ENCODE measurements around the gene CASKIN2.
A peak's percentile ranks its signal among the peaks of the same experiment; 100 is the strongest.

Gene CASKIN2, protein sequence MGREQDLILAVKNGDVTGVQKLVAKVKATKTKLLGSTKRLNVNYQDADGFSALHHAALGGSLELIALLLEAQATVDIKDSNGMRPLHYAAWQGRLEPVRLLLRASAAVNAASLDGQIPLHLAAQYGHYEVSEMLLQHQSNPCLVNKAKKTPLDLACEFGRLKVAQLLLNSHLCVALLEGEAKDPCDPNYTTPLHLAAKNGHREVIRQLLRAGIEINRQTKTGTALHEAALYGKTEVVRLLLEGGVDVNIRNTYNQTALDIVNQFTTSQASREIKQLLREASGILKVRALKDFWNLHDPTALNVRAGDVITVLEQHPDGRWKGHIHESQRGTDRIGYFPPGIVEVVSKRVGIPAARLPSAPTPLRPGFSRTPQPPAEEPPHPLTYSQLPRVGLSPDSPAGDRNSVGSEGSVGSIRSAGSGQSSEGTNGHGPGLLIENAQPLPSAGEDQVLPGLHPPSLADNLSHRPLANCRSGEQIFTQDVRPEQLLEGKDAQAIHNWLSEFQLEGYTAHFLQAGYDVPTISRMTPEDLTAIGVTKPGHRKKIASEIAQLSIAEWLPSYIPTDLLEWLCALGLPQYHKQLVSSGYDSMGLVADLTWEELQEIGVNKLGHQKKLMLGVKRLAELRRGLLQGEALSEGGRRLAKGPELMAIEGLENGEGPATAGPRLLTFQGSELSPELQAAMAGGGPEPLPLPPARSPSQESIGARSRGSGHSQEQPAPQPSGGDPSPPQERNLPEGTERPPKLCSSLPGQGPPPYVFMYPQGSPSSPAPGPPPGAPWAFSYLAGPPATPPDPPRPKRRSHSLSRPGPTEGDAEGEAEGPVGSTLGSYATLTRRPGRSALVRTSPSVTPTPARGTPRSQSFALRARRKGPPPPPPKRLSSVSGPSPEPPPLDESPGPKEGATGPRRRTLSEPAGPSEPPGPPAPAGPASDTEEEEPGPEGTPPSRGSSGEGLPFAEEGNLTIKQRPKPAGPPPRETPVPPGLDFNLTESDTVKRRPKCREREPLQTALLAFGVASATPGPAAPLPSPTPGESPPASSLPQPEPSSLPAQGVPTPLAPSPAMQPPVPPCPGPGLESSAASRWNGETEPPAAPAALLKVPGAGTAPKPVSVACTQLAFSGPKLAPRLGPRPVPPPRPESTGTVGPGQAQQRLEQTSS (N-terminal part only)

GRCh38 chr17:75515496-75516254, at the start of gene CASKIN2:
Gene CASKIN2, minus strand, starts transcription at chr17:75515537. Its CDS starts 1,733 bp downstream, at chr17:75513804.
- no peak for FAIRE-seq
- peak; percentile 92 for DNase-seq (ENCODE audit: insufficient read length, low spot score)

- no peak for FAIRE-seq
- DNase-seq (ENCODE audit: insufficient read length, low spot score) = no peak
Observed at GRCh38 chr17:75565066-75565465, 49.7 kb upstream of the CASKIN2 start.

DNA sequence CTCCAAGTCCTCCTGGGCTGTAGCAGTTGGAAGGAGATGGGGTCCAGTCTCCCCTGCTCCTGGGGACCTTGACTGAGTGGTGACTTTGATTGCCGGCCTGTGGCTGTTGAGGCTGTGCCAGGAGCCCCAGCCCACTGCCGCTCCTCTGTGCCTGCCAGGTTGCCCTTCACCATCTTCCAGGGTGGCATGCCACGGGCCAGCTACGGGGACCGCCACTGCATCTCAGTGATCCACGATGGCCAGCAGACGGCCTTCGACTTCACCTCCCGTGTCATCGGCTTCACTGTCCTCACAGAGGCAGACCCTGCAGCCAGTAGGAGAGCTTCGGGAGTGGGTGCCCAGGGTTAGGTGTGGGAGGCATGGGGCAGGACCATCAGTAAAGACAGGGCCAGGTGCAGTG, 48.9 kb upstream of the CASKIN2 start:
- FAIRE-seq (no peak), DNase-seq (ENCODE audit: insufficient read length, low spot score) (no peak)

DNA sequence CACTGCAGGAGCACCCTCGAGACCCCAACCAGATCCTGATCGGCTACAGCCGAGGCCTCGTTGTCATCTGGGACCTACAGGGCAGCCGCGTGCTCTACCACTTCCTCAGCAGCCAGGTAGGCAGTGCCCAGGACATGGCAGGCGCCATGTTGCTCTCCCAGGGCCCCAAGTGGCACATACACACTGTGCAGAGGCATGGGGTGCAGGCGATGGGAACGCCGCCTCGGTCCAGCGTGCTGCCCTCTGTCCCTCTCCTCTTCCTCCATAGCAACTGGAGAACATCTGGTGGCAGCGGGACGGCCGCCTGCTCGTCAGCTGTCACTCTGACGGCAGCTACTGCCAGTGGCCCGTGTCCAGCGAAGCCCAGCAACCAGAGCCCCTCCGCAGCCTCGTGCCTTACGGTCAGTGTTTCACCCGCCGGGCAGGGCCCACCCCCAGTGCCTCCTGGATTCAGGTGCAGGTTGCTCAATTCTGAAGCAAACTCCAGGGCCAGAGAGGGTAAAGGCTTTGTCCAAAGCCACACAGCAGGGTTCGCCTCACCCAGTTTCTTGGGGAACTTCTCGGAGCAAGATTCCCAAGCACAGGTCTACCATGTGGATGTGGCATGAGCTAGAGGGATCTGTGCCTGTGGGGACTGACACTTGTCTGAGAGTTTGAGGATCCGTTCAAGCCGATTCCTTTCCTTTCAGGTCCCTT, 47.9 kb upstream of the CASKIN2 start:
- DNase-seq (ENCODE audit: insufficient read length, low spot score) (no peak), FAIRE-seq (no peak)

GRCh38 chr17:75561927-75562603, 46.7 kb upstream of the CASKIN2 start:
- DNase-seq (ENCODE audit: insufficient read length, low spot score) (no peak), FAIRE-seq (no peak)

DNA sequence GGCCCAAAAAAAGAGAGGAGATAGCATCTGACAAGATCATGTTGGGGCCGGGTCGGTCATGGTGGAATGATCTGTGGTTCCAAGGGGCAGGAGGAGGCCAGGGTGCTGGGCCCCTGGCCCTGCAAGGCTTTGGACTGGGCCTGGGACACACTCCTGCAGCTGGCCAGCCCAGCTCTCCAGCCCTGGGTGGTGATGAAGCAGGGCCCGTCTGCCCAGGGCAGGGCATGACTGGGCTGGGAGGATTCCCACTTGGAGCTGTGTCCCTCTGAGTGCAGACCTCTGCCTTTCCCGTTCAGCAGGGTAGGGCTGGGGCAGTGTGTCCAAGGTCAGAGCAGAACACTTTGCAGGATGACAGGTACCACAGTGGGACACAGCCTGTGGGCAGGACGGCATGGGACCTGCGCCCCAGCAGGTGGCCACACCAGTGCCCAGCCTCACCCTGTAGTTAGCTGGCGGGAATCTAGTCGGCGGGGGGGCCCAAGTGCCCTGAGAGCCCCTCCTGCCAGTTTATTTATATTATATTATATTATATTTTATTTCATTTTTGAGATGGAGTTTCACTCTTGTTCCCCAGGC, 44.7 kb upstream of the CASKIN2 start:
- no peak for FAIRE-seq
- DNase-seq (ENCODE audit: insufficient read length, low spot score) = no peak

- no peak for FAIRE-seq
Observed at GRCh38 chr17:75558666-75559530, 43.6 kb upstream of the CASKIN2 start.

DNA sequence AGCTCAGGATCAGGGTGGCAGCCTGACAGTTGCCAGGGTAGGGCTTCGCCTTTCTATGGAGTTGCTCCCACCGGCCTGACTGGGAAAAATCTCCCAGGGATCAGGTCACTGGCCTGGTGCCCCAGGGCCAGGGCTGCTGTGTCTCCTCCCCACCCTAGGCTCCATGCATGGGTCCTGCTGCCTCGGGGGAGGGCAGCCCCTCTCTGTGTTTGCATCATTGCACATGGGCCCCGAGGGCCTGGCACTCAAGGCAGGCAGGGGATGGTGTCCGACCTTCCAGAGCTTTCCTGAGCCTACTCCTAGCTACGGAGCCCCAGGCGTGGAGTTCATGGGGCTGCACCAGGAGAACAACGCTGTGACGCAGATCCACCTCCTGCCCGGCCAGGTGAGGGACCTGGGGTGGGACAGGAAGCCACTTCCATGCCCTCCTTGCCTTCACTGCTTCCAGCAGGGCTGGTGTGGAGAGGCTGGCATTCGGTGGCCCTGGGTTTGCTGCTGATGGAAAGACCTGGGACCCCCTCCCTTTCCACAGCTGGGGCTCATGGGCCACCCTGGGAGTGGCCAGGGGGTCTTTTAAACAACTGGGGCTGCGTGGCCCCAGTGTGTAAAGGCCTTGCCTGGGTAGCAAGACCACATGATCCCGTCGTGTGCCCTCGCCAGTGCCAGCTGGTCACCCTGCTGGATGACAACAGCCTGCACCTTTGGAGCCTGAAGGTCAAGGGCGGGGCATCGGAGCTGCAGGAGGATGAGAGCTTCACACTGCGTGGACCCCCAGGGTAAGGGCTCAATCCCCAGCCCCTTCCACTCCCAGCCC, 42.7 kb upstream of the CASKIN2 start:
- no peak for FAIRE-seq
- no peak for DNase-seq (ENCODE audit: insufficient read length, low spot score)

More at GRCh38 chr17:75558666-75559530, 43.6 kb upstream of the CASKIN2 start:
- DNase-seq (ENCODE audit: insufficient read length, low spot score) = no peak

DNA sequence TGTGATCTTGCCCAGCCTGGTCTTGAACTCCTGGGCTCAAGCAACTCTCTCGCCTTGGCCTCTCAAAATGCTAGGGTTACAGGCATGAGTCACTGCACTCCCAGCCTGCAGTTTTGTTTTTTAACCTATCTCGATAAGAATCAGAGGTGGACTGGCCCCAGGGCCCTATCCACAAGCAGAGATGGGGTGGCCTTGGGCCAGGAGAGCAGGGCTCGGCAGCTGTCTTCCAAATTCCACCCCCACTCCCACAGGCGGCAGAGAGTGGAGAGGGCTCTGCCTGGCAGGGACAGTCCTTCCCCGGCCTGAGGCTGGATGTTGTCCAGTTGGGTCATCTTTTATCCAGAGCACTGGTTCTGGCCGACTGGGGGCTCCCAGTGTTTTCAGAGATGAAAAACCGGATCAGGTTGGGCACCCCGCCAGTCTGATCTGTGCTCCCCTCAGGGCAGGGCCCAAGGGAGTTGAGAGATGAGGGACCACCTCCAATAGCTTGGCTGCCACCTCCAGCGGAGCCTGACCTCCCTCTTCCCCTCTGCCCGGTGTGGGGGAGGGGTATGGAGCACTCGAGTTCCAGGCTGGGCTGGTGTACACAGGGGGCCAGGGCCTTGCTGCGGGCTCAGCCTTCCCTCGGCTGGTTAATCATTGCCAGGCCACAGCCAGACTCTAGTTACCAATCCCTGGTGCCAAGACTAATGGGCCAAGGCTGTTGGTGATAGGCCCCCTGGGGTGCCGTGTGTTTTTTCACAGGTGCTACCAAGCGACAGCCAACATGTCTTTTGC, 41.9 kb upstream of the CASKIN2 start:
- FAIRE-seq (no peak), DNase-seq (ENCODE audit: insufficient read length, low spot score) (no peak)

DNA sequence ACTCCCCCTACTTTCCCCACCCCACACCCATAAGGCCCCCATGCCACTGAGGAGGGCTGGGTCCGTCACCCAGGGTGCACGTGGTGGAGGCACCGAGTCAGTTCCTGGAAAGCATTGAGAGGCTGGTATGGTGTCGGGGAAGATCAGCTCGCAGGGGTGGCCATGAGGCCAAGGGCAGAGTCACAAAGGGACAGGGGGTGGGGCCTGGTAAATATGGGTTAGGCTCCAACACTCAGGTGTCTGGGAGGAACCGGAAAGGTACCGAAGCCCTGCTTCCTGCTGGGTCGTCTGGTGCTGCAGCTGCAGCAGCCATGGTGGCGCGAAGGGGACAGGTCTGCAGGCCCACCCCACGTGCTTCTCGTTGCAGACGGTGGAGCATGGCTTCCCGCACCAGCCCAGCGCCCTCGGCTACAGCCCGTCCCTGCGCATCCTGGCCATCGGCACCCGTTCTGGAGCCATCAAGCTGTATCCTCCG, 40.4 kb upstream of the CASKIN2 start:
- no peak for DNase-seq (ENCODE audit: insufficient read length, low spot score)
- FAIRE-seq = no peak

DNA sequence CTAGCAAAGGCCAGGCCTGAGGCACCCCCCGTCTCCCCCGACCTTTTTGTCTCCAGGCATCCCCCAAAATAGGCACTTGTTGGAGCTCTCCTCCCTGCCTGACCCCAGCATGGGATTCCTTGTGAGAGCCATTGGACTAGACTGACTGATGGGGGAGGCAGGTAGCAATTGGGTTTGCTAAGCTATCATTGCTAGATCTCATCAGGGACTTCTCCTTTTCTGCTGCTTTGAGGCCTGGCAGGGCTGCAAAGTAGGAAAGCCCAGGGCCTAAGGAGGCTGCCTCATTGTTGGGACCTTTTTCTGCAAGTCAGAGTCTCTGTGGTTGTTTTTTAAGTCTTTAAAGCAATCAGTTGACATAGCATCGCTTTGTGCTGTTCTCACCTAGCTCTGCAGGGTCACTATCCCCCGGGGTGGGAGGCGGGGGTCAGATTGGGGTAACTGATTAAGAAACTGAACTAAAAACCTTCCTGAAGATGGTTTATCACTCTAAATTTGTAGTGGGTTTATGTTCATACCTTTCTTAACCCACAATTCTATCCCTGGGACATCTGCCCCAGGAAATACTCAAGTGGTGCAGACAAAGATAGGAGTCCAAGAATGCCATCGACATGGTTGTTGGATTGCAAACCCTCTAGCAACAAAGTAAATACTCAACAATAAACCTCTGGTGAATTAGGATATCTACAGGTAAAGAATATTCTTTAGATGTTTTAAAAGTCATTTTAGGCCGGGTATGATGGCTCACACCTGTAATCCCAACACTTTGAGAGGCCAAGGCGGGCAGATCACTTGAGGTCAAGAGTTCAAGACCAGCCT, 38.2 kb upstream of the CASKIN2 start:
- DNase-seq (ENCODE audit: insufficient read length, low spot score) (no peak), FAIRE-seq (no peak)

- no peak for FAIRE-seq
- no peak for DNase-seq (ENCODE audit: insufficient read length, low spot score)
Observed at GRCh38 chr17:75552425-75553294, 37.3 kb upstream of the CASKIN2 start.

- no peak for DNase-seq (ENCODE audit: insufficient read length, low spot score)
- no peak for FAIRE-seq
Observed at GRCh38 chr17:75551266-75551665, 35.9 kb upstream of the CASKIN2 start.

- FAIRE-seq (no peak), DNase-seq (ENCODE audit: insufficient read length, low spot score) (no peak)
Observed at GRCh38 chr17:75550139-75550465, 34.8 kb upstream of the CASKIN2 start.

All from GM19239 (cell line).